Ovary (tissue), 9 donors: ENCODE measurements around the gene KLC1. TPM values are rescaled to one million over a fixed set of nuclear protein-coding genes. Genes with fewer than 3 reads are reported as not detected.

Experiments
- DNase-seq, 5 donors: peaks; one replicate each; pipeline ENCODE4 v3.0.0-alpha.2; 2019 to 2020
- H3K27ac ChIP-seq, 2 donors: fragments of 200-600 bp; one replicate each; pipeline versions ENCODE4 v1.5.1 to v1.8.0; 2019 to 2022
- H3K27me3 ChIP-seq: fragments of 200-600 bp; one replicate; pipeline ENCODE4 v1.8.0; 2022
- H3K36me3 ChIP-seq: fragments of 200-600 bp; sonication (generic); one replicate; pipeline ENCODE4 v1.5.1; 2019
- H3K4me1 ChIP-seq: one replicate; pipeline ENCODE4 v1.8.1; 2013; ENCODE audit warnings: mild to moderate bottlenecking, moderate library complexity; ENCODE audit not compliant: insufficient read depth
- H3K4me3 ChIP-seq: fragments of 200-600 bp; sonication (generic); one replicate; pipeline ENCODE4 v1.5.1; 2017
- H3K9me3 ChIP-seq, 2 donors: fragments of 200-600 bp in 1 of 2; sonication (generic) in 1 of 2; one replicate each; pipeline versions ENCODE4 v1.5.1 to v1.8.1; 2013 to 2019; ENCODE audit warnings: mild to moderate bottlenecking in 1 of 2, moderate library complexity in 1 of 2
- EP300 ChIP-seq: sonication (generic); formaldehyde crosslinking; IDR thresholded peaks from one replicate; pipeline ENCODE4 v1.6.1; 2017; ENCODE audit warnings: antibody characterized with exemption
- POLR2A ChIP-seq: fragments of 450-650 bp; IDR thresholded peaks from one replicate; pipeline ENCODE4 v1.6.1; 2017; ENCODE audit warnings: antibody characterized with exemption, mild to moderate bottlenecking, moderate library complexity
- WGBS, 3 donors: extraction: QIAGEN DNeasy Blood & Tissue Kit in 1 of 3; methylation state at CpG; one replicate each; pipeline versions ENCODE4 v1.1.5 to v1.1.7; 2013 to 2017; 5-methylcytosine and 5-hydroxymethylcytosine counted together
- intact Hi-C, 4 donors: fragments of 100-400 bp; cut with DNase I; formaldehyde crosslinking; loops; one replicate each; pipeline versions ENCODE4 v1.11.0 to v1.15.1; 2022 to 2023
- polyA plus RNA-seq, 2 donors: library from polyadenylated mRNA; stranded (reverse); fragments of 200-250 nt in 1 of 2; fragments of 350-450 nt in 1 of 2; fragmentation: Illumina TruSeq in 1 of 2; extraction: RNeasy Lipid Tissue Mini Kit (QIAGEN cat#74804) in 1 of 2; gene quantifications; one replicate each; pipeline ENCODE4 v1.2.3, GENCODE V29; 2013 to 2014
- total RNA-seq, 7 donors: library from RNA; depleted of rRNA in 2 of 7; stranded (reverse); fragments of >200 nt in 2 of 7; fragmentation: NEBNext Ultra II Directional in 3 of 7; extraction: Animal tissue kit (Norgen Biotek cat#: 25700) in 3 of 7; gene quantifications; one replicate each; pipeline versions ENCODE4 v1.1.0 to v1.2.4, GENCODE V29; 2016 to 2023
- TF ChIP-seq, protein P1 (sequence below), 3 donors: fragments of 450-650 bp in 2 of 3; fragments of 200-600 bp in 1 of 3; IDR thresholded peaks; one replicate each; pipeline versions ENCODE4 v1.5.1 to v1.8.0; 2016 to 2022; ENCODE audit warnings: antibody characterized with exemption in 3 of 3, mild to moderate bottlenecking in 1 of 3
- donor health status: DM: no; HTN: no; CAD: no; lungs with moderate emphysema.
- donor health status: DM: no; HTN: no; CAD: no.
- donor health status: Bipolar disorder and iron deficiency.
- donor health status: DM: yes; HTN: yes; CAD: no.
- donor health status: DM: no; HTN: no; CAD: no.
- donor health status: DM: yes; HTN: yes; CAD: no.

Gene KLC1
- total and polyA plus RNA-seq, 9 donors = 80.0 to 191 (median 149) TPM

DNA sequence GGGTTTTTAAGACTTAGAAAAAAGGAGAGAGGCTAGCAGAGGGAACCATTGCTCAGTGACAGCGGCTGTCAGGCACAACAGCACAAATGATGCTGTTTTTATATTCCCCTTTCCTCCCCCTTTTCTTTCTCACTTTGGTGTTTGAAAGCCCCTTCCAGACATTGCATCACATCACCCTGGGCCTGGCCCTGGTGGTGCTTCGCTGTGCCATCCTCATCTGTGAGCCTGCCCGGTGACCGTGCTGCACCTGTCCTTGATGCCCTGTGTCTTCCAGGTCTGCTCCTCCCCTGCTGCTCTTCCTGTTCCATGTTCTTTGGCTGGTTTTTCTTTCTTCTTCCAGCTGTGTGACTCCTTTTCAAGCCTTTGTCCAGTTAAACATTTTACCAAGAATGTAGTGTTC is 24.8 kb downstream of the KLC1 start:
- TF ChIP-seq, protein P1, sequence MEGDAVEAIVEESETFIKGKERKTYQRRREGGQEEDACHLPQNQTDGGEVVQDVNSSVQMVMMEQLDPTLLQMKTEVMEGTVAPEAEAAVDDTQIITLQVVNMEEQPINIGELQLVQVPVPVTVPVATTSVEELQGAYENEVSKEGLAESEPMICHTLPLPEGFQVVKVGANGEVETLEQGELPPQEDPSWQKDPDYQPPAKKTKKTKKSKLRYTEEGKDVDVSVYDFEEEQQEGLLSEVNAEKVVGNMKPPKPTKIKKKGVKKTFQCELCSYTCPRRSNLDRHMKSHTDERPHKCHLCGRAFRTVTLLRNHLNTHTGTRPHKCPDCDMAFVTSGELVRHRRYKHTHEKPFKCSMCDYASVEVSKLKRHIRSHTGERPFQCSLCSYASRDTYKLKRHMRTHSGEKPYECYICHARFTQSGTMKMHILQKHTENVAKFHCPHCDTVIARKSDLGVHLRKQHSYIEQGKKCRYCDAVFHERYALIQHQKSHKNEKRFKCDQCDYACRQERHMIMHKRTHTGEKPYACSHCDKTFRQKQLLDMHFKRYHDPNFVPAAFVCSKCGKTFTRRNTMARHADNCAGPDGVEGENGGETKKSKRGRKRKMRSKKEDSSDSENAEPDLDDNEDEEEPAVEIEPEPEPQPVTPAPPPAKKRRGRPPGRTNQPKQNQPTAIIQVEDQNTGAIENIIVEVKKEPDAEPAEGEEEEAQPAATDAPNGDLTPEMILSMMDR (IDR thresholded peaks at IDR 0.05) = no peak
- TF ChIP-seq EP300 = no peak
- no peak for TF ChIP-seq POLR2A
- intact Hi-C loops = no loop called here
- H3K9me3 ChIP-seq = no peaks in the 10 kb centered on the region
- H3K27me3 ChIP-seq = no peaks in the 10 kb centered on the region
- H3K27ac ChIP-seq = no peak overlapping the region
- 19 to 35% (median 21%) methylated on average over 4 of the region's 4 CpGs for WGBS, 3 donors
- H3K4me3 ChIP-seq = no peak overlapping the region
- no peak for DNase-seq
- H3K4me1 ChIP-seq = peaks cover 24% of the 10 kb centered on the region
- H3K36me3 ChIP-seq = no peaks in the 10 kb centered on the region

DNA sequence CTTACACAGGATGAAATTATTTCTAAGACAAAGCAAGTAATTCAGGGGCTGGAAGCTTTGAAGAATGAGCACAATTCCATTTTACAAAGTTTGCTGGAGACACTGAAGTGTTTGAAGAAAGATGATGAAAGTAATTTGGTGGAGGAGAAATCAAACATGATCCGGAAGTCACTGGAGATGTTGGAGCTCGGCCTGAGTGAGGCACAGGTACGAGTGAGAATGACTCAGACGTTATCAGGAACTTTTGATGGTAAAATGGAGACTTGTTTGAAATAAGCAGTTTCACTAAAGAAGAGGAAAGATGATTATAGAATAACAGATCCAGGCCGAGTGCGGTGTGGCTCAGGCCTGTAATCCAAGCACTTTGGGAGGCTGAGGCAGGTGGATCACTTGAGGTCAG is 25.6 kb downstream of the KLC1 start:
- 47 to 50% (median 48%) methylated on average over 6 of the region's 6 CpGs for WGBS, 3 donors
- no peak for DNase-seq
- intact Hi-C loops = no loop called here
- no peaks in the 10 kb centered on the region for H3K36me3 ChIP-seq
- no peak overlapping the region for H3K27ac ChIP-seq
- peaks cover 24% of the 10 kb centered on the region for H3K4me1 ChIP-seq
- H3K27me3 ChIP-seq = no peaks in the 10 kb centered on the region
- TF ChIP-seq POLR2A = no peak
- no peaks in the 10 kb centered on the region for H3K9me3 ChIP-seq
- no peak overlapping the region for H3K4me3 ChIP-seq

DNA sequence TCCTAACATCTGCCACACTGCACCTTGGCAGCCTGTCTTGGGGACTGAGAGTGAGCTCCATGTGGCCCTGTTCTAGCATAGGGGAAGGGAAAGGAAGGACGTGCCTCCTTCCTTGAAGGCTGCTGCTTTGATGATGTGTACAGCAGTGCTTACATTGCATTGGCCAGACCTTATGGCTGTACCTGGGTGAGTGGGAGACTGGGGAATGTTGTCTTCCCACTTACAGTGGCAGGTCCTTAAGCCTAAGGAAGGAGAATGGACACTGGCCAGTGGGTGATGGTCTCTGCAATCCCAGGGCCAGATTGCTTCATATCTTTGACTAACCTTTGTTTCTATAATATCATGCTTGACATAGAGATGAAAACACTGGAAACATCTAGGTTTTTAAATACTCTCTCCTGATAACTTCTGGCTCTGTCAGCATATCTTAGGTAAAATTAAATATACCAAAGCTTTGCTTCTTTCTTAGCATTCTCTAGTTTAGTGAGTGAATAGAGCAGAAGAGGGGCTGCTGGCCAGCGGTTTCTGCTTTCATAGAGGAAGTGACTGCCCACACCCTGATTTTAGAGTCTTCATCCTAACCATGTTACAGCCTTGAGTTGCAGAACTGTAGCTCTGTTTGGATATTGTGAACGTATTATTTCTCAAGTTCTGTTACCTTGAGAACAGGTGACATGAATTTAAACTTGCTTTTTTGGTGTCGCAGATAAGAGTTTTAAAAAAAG is 27.2 kb downstream of the KLC1 start:
- intact Hi-C loops = no loop called here
- Histone ChIP-seq H3K36me3 (no peaks in the 10 kb centered on the region), H3K27me3 (no peaks in the 10 kb centered on the region), H3K4me1 (peaks cover 24% of the 10 kb centered on the region), H3K4me3 (no peak overlapping the region), H3K27ac (no peak overlapping the region), H3K9me3 (no peaks in the 10 kb centered on the region)
- WGBS, 3 donors = 69 to 75% (median 70%) methylated on average over 4 of the region's 4 CpGs
- TF ChIP-seq, protein P1 (IDR thresholded peaks at IDR 0.05) = no peak
- TF ChIP-seq POLR2A (no peak), EP300 (no peak)
- DNase-seq = no peak

DNA sequence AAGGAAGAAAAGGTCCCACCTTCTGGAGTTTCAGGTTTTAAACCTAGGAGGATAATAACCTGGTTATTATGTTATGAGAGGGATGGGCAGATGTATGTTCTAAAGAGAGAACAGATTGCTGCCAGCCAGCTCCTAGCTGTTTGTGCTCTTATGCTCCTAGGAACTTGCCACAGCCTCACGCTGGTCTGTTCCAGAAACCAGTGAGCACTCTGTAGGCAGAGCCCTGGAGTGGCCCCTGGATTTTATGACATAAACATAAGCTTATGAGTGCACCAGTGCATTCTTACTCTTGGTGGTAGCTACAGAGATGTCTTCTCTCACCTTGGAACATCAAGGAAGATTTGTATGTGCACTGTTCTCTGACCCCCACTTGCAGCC is 27.7 kb downstream of the KLC1 start:
- H3K27ac ChIP-seq = no peak overlapping the region
- intact Hi-C loops = no loop called here
- peaks cover 20% of the 10 kb centered on the region for H3K4me1 ChIP-seq
- no peak overlapping the region for H3K4me3 ChIP-seq
- DNase-seq = no peak
- no peaks in the 10 kb centered on the region for H3K27me3 ChIP-seq
- TF ChIP-seq, protein P1 (IDR thresholded peaks at IDR 0.05) = no peak
- TF ChIP-seq POLR2A = no peak
- TF ChIP-seq EP300 = no peak
- no peaks in the 10 kb centered on the region for H3K9me3 ChIP-seq
- WGBS, 3 donors = 76 to 90% (median 80%) methylated on average over 1 of the region's 1 CpG
- no peaks in the 10 kb centered on the region for H3K36me3 ChIP-seq

DNA sequence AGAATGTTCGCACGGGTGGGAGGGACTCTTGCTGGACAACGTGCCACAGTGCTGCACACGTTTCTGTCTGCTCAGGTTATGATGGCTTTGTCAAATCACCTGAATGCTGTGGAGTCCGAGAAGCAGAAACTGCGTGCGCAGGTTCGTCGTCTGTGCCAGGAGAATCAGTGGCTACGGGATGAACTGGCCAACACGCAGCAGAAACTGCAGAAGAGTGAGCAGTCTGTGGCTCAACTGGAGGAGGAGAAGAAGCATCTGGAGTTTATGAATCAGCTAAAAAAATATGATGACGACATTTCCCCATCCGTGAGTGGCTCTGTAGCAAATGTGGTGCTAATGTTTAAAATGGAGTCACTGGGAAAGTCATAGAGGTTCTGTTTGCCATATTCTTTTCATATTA is 28.5 kb downstream of the KLC1 start:
- Histone ChIP-seq H3K9me3 (no peaks in the 10 kb centered on the region), H3K4me3 (no peak overlapping the region), H3K27ac (no peak overlapping the region), H3K36me3 (no peaks in the 10 kb centered on the region), H3K4me1 (peaks cover 16% of the 10 kb centered on the region), H3K27me3 (no peaks in the 10 kb centered on the region)
- intact Hi-C loops = no loop called here
- 52 to 62% (median 59%) methylated on average over 13 of the region's 13 CpGs for WGBS, 3 donors
- no peak for TF ChIP-seq POLR2A
- TF ChIP-seq EP300 = no peak
- TF ChIP-seq, protein P1 (IDR thresholded peaks at IDR 0.05) = no peak
- no peak for DNase-seq
